K562 (cell line): Measurements from ENCODE around the gene CA5B. TPM values are rescaled to one million over a fixed set of nuclear protein-coding genes. Genes with fewer than 3 reads are reported as not detected.

Experiments
- ATAC-seq: fragments of 200-7000 bp; cut with Tn5 transposase; 3 replicates; pipeline ENCODE4 v1.9.1; 2020; ENCODE audit warnings: moderate library complexity
- BruUV-seq: library from RNA; stranded (reverse); fragments of 400-500 nt; replicated peaks from 2 replicates; lab custom pipeline; 2021; lab: Mats Ljungman, UMichigan
- CTCF ChIA-PET: fragments of 300-600 bp; formaldehyde crosslinking; extraction: SDS; loops from one replicate; lab custom pipeline; 2021; ENCODE audit warnings: low intra/inter-chr PET ratio; lab: Yijun Ruan, JAX
- POLR2A ChIA-PET: fragments of 300-600, 350-650 bp; sonication (Branson Sonifier 250); formaldehyde crosslinking; extraction: SDS; loops from one replicate; lab custom pipeline; 2021; ENCODE audit warnings: antibody characterized with exemption, inconsistent platforms; lab: Yijun Ruan, JAX
- DNase-seq, 4 experiments: peaks; one replicate each; pipeline versions ENCODE4 v3.0.0 to v3.0.0-alpha.2; 2011 to 2018; ENCODE audit warnings: low spot score in 3 of 4, mixed read lengths in 3 of 4; ENCODE audit errors: extremely low read depth in 1 of 4
- FAIRE-seq: peaks from 2 replicates; lab custom pipeline; 2011; peaks lifted over from hg19 to GRCh38; lab: Jason Lieb, UNC
- H2AFZ ChIP-seq: 2 replicates; pipeline ENCODE4 v1.6.0; 2011; ENCODE audit warnings: low read depth, low read length, control low read depth, inconsistent platforms
- H3K27ac ChIP-seq: fragments of 200-600 bp; 3 replicates; pipeline ENCODE4 v1.8.0; 2011; ENCODE audit warnings: low read depth, mild to moderate bottlenecking, control low read depth, inconsistent platforms, low read length, moderate library complexity, mixed read lengths; ENCODE audit errors: extremely low read depth
- H3K27me3 ChIP-seq, 2 experiments: fragments of 300-600 bp in 1 of 2; 2 replicates in 1 of 2; 3 replicates in 1 of 2; pipeline versions ENCODE4 v1.6.0 to v1.8.0; 2011; ENCODE audit warnings: inconsistent platforms in 2 of 2, low read length in 2 of 2, mild to moderate bottlenecking in 1 of 2, mixed read lengths in 1 of 2, moderate library complexity in 1 of 2; ENCODE audit not compliant: control insufficient read depth in 2 of 2, insufficient read depth in 2 of 2
- H3K36me3 ChIP-seq: fragments of 300-600 bp; 3 replicates; pipeline ENCODE4 v1.8.0; 2011; ENCODE audit warnings: mild to moderate bottlenecking, low read length, inconsistent platforms; ENCODE audit not compliant: control insufficient read depth, insufficient read depth
- H3K4me1 ChIP-seq, 2 experiments: fragments of 200-600 bp in 1 of 2; replicated peaks in 1 of 2; 2 replicates in 1 of 2; 3 replicates in 1 of 2; pipeline versions ENCODE4 v1.5.1 to v1.8.0; 2011; ENCODE audit warnings: inconsistent platforms in 2 of 2, low read length in 2 of 2, mild to moderate bottlenecking in 1 of 2, mixed read lengths in 1 of 2, moderate library complexity in 1 of 2; ENCODE audit not compliant: control insufficient read depth in 2 of 2, insufficient read depth in 2 of 2
- H3K4me2 ChIP-seq: 2 replicates; pipeline ENCODE4 v1.6.1; 2011; ENCODE audit warnings: low read length, control low read depth, inconsistent platforms, mixed read lengths; ENCODE audit not compliant: insufficient read depth
- H3K4me3 ChIP-seq: fragments of 200-600 bp; sonication (generic), shearing (Covaris generic); 2 replicates; pipeline ENCODE4 v1.5.1; 2016; ENCODE audit warnings: control low read depth, inconsistent platforms
- H3K79me2 ChIP-seq: fragments of 200-600 bp; 3 replicates; pipeline ENCODE4 v1.8.0; 2011; ENCODE audit warnings: low read length, inconsistent platforms; ENCODE audit not compliant: control insufficient read depth, insufficient read depth
- H3K9ac ChIP-seq, 2 experiments: 2 replicates each; pipeline versions ENCODE4 v1.6.0 to v1.6.1; 2011; ENCODE audit warnings: low read depth in 2 of 2, low read length in 2 of 2, control low read depth in 1 of 2, inconsistent platforms in 1 of 2, mild to moderate bottlenecking in 1 of 2, mixed read lengths in 1 of 2; ENCODE audit not compliant: insufficient read depth in 1 of 2
- H3K9me1 ChIP-seq: one replicate; pipeline ENCODE4 v1.6.0; 2011; ENCODE audit warnings: inconsistent platforms, mild to moderate bottlenecking, low read length, moderate library complexity; ENCODE audit not compliant: control insufficient read depth, insufficient read depth
- H3K9me3 ChIP-seq: replicated peaks from 2 replicates; pipeline ENCODE4 v1.5.1; 2011; ENCODE audit warnings: low read depth, low read length, inconsistent platforms; ENCODE audit not compliant: control insufficient read depth, insufficient read depth
- H4K20me1 ChIP-seq: replicated peaks from 2 replicates; pipeline ENCODE4 v1.6.1; 2011; ENCODE audit warnings: low read length, inconsistent platforms, mixed read lengths; ENCODE audit not compliant: control insufficient read depth, insufficient read depth
- KLF10 ChIP-seq: fragments of 250-450 bp; sonication (Bioruptor Pico); IDR thresholded peaks from 2 replicates; pipeline ENCODE4 v1.6.1; 2021; ENCODE audit warnings: matching md5 sums
- RAD21 ChIP-seq, 2 experiments: fragments of 250-450 bp in 1 of 2; fragments of 450-650 bp in 1 of 2; sonication (Bioruptor Pico) in 1 of 2; formaldehyde crosslinking in 1 of 2; IDR thresholded peaks in 1 of 2; conservative IDR thresholded peaks in 1 of 2; 2 replicates each; pipeline versions ENCODE4 v1.4.0 to v1.8.0; 2020 to 2022; ENCODE audit warnings: mild to moderate bottlenecking in 2 of 2, moderate library complexity in 1 of 2
- TAF7 ChIP-seq: fragments of 450-650 bp; IDR thresholded peaks from 2 replicates; pipeline ENCODE4 v1.6.1; 2016; ENCODE audit warnings: missing genetic modification characterization, missing compliant biosample characterization
- ZNF197 ChIP-seq: fragments of 200-800 bp; sonication (Bioruptor generic); IDR thresholded peaks from 2 replicates; pipeline ENCODE4 v1.6.1; 2016; ENCODE audit warnings: low read depth, missing genetic modification characterization, missing compliant biosample characterization
- WGBS: fragments of 100-300 bp; shearing (Covaris generic); methylation state at CpG from one replicate; pipeline ENCODE4 v1.1.6; 2016; ENCODE audit warnings: low coverage, mixed read lengths; ENCODE audit not compliant: insufficient coverage; ENCODE audit errors: missing lambda C conversion rate; 5-methylcytosine and 5-hydroxymethylcytosine counted together
- in situ Hi-C: fragments of 300-500 bp; cut with MboI; formaldehyde crosslinking; loops from 4 replicates; pipeline ENCODE4 v1.15.0; 2018; ENCODE audit warnings: inconsistent platforms, mixed read lengths
- intact Hi-C: fragments of 100-400 bp; cut with micrococcal nuclease; formaldehyde crosslinking; loops from 2 replicates; pipeline ENCODE4 v1.14.2; 2022
- polyA plus RNA-seq, 8 experiments: library from polyadenylated mRNA; depleted of rRNA in 4 of 8; stranded (reverse) in 5 of 8; unstranded in 3 of 8; fragments of >200 nt; fragmentation: Nextera tagmentation in 2 of 8; fragmentation: Illumina TruSeq in 1 of 8; extraction: Ambion mirVana in 2 of 8; extraction: Trizol in 1 of 8; gene quantifications; 2 replicates each; pipeline versions ENCODE4 v1.2.1 to v1.2.3, GENCODE V29; 2011 to 2014; ENCODE audit warnings: inconsistent platforms in 1 of 8, missing spikeins in 1 of 8
- total RNA-seq, 7 experiments: library from RNA; depleted of rRNA in 6 of 7; stranded (reverse); fragments of >200 nt in 6 of 7; fragmentation: Illumina TruSeq in 2 of 7; extraction: Trizol in 2 of 7; gene quantifications; 2 replicates each; pipeline versions ENCODE4 v1.2.1 to v1.2.3, GENCODE V29; 2011 to 2021; ENCODE audit warnings: low replicate concordance in 1 of 7
- TF ChIP-seq, protein P1 (sequence below): fragments of 250-450 bp; sonication (Bioruptor Pico); IDR thresholded peaks from 2 replicates; pipeline ENCODE4 v1.8.0; 2022; ENCODE audit warnings: moderate library complexity, mild to moderate bottlenecking, inconsistent platforms
- TF ChIP-seq, protein P2 (sequence below), 2 experiments: fragments of 450-650 bp; formaldehyde crosslinking in 1 of 2; IDR thresholded peaks; 2 replicates each; pipeline versions ENCODE4 v1.4.0 to v1.6.1; 2014 to 2020; ENCODE audit warnings: mild to moderate bottlenecking in 2 of 2, borderline replicate concordance in 1 of 2, low read depth in 1 of 2
- TF ChIP-seq, protein P3 (sequence below), 3 experiments: IDR thresholded peaks in 2 of 3; conservative IDR thresholded peaks in 1 of 3; 2 replicates each; pipeline ENCODE4 v1.5.1; 2011 to 2012; ENCODE audit warnings: low read length in 3 of 3, mild to moderate bottlenecking in 3 of 3, control low read depth in 2 of 3, improper control_type of control experiment in 1 of 3, inconsistent platforms in 1 of 3, low read depth in 1 of 3, mixed read lengths in 1 of 3, moderate library complexity in 1 of 3; ENCODE audit not compliant: insufficient read depth in 2 of 3

CA5B gene
- total and polyA plus RNA-seq, 9 of the 15 experiments (the other 6 are each of a cell fraction or from before 2014, with no cell fraction given): 0.55 to 3.7 (median 2.6) TPM

DNA sequence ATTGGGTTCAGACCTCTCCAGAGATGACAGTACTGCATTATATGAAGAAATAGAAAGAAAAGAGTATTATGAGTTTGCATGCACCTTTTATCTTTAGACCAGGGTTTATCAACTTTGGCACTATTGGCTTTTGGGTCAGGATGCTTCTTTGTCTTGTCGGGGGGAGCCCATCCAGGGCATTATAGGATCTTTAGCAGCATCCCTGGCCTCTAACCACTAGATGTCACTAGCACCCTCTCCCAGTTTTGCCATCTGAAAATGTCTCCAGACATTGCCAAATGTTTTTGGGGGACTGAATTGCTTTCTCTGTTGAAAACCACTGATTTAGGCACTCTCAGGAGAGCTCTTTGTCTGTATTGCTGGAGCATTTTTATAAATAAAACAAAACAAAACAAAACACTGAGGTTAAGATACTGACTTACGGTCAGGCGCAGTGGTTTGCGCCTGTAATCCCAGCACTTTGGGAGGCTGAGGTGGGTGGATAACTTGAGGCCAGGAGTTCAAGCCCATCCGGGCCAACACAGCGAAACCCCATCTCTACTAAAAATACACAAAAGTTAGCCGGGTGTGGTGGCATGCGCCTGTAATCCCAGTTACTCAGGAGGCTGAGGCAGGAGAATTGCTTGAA lies 23.6 kb downstream of the CA5B start:
- Histone ChIP-seq H3K9ac (no peak overlapping the region), H4K20me1 (no peaks in the 10 kb centered on the region), H3K27me3 (no peaks in the 10 kb centered on the region), H3K36me3 (no peaks in the 10 kb centered on the region), H3K9me3 (no peaks in the 10 kb centered on the region), H3K4me3 (no peak overlapping the region), H3K4me1 (no peaks in the 10 kb centered on the region), H3K27ac (no peak overlapping the region), H3K4me2 (no peak overlapping the region), H3K9me1 (no peaks in the 10 kb centered on the region), H3K79me2 (no peaks in the 10 kb centered on the region), H2AFZ (no peak overlapping the region)
- TF ChIP-seq, protein P1, sequence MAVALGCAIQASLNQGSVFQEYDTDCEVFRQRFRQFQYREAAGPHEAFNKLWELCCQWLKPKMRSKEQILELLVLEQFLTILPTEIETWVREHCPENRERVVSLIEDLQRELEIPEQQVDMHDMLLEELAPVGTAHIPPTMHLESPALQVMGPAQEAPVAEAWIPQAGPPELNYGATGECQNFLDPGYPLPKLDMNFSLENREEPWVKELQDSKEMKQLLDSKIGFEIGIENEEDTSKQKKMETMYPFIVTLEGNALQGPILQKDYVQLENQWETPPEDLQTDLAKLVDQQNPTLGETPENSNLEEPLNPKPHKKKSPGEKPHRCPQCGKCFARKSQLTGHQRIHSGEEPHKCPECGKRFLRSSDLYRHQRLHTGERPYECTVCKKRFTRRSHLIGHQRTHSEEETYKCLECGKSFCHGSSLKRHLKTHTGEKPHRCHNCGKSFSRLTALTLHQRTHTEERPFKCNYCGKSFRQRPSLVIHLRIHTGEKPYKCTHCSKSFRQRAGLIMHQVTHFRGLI (CRISPR knock-in tag): no peak
- TF ChIP-seq, protein P2, sequence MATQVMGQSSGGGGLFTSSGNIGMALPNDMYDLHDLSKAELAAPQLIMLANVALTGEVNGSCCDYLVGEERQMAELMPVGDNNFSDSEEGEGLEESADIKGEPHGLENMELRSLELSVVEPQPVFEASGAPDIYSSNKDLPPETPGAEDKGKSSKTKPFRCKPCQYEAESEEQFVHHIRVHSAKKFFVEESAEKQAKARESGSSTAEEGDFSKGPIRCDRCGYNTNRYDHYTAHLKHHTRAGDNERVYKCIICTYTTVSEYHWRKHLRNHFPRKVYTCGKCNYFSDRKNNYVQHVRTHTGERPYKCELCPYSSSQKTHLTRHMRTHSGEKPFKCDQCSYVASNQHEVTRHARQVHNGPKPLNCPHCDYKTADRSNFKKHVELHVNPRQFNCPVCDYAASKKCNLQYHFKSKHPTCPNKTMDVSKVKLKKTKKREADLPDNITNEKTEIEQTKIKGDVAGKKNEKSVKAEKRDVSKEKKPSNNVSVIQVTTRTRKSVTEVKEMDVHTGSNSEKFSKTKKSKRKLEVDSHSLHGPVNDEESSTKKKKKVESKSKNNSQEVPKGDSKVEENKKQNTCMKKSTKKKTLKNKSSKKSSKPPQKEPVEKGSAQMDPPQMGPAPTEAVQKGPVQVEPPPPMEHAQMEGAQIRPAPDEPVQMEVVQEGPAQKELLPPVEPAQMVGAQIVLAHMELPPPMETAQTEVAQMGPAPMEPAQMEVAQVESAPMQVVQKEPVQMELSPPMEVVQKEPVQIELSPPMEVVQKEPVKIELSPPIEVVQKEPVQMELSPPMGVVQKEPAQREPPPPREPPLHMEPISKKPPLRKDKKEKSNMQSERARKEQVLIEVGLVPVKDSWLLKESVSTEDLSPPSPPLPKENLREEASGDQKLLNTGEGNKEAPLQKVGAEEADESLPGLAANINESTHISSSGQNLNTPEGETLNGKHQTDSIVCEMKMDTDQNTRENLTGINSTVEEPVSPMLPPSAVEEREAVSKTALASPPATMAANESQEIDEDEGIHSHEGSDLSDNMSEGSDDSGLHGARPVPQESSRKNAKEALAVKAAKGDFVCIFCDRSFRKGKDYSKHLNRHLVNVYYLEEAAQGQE (IDR thresholded peaks at IDR 0.05; ENCODE audit: borderline replicate concordance): peak; percentile 32; the same call in 1 of the 2 replicates
- TF ChIP-seq, protein P2 (CRISPR knock-in tag; IDR thresholded peaks at IDR 0.05; ENCODE audit: low read depth): no peak
- TF ChIP-seq, protein P3, sequence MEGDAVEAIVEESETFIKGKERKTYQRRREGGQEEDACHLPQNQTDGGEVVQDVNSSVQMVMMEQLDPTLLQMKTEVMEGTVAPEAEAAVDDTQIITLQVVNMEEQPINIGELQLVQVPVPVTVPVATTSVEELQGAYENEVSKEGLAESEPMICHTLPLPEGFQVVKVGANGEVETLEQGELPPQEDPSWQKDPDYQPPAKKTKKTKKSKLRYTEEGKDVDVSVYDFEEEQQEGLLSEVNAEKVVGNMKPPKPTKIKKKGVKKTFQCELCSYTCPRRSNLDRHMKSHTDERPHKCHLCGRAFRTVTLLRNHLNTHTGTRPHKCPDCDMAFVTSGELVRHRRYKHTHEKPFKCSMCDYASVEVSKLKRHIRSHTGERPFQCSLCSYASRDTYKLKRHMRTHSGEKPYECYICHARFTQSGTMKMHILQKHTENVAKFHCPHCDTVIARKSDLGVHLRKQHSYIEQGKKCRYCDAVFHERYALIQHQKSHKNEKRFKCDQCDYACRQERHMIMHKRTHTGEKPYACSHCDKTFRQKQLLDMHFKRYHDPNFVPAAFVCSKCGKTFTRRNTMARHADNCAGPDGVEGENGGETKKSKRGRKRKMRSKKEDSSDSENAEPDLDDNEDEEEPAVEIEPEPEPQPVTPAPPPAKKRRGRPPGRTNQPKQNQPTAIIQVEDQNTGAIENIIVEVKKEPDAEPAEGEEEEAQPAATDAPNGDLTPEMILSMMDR (IDR thresholded peaks at IDR 0.05 in 2 of 3, conservative IDR thresholded peaks at IDR 0.05 in 1 of 3; ENCODE audit: insufficient read depth in 2 of 3, low read depth in 1 of 3, low read length in 3 of 3): peak; percentile 61 to 65 (median 64)
- TF ChIP-seq ZNF197 (no peak), TAF7 (no peak), KLF10 (CRISPR knock-in tag) (no peak), RAD21 (CRISPR knock-in tag; conservative IDR thresholded peaks at IDR 0.05 in 1 of 2, IDR thresholded peaks at IDR 0.05 in 1 of 2) (peak; percentile 50 to 64)
- in situ Hi-C loops: loop anchor here (25.0 kb wide), 1 partner anchor 676 kb away; no protein-coding TSS in a partner anchor
- intact Hi-C loops: loop anchor here (2.0 to 5.0 kb wide), 3 partner anchors 211 to 686 kb away; no protein-coding TSS in a partner anchor
- CTCF ChIA-PET: no interaction called here
- ATAC-seq (peak; percentile 88), FAIRE-seq (peak; percentile 79), DNase-seq (peak; percentile 39 to 53 (median 42))
- BruUV-seq: no TSS peak
- 73% methylated on average over 4 of the region's 8 CpGs for WGBS
- POLR2A ChIA-PET: no interaction called here
